Measurements from ENCODE around the gene IQGAP2. TPM values are rescaled to one million over a fixed set of nuclear protein-coding genes. Genes with fewer than 3 reads are reported as not detected.

Gene IQGAP2
- total RNA-seq, 3 donors from 2014 or later (not counting 1 experiment from before 2014, with no cell fraction given), result 172 to 218 (median 207) TPM

GRCh38 chr5:76524868-76525267 lies 121.8 kb downstream of the IQGAP2 start:
- Mint-ChIP-seq H3K36me3 (no peaks in the 10 kb centered on the region), H3K4me1 (peaks cover 80 to 81% of the 10 kb centered on the region in 2 donors), H3K4me3 (peak overlapping the region; percentile 32), H3K27ac (peak overlapping the region; percentile 92 to 95), H3K9me3 (no peaks in the 10 kb centered on the region), H3K27me3 (ENCODE audit: low read depth in 2 of 2) (no peaks in the 10 kb centered on the region)
- DNase-seq (no peak), ATAC-seq (no peak)
- no peak for TF ChIP-seq CTCF (IDR thresholded peaks at IDR 0.05)
- Histone ChIP-seq H3K36me3 (ENCODE audit: control insufficient read depth, insufficient read depth, low read length) (no peaks in the 10 kb centered on the region), H3K9me3 (ENCODE audit: control insufficient read depth, insufficient read depth, low read length) (no peaks in the 10 kb centered on the region), H3K27me3 (ENCODE audit: control insufficient read depth, insufficient read depth, low read length) (no peaks in the 10 kb centered on the region), H3K27ac (ENCODE audit: low read length) (no peak overlapping the region), H3K4me3 (ENCODE audit: low read length) (no peak overlapping the region), H3K4me1 (ENCODE audit: control insufficient read depth, insufficient read depth, low read length) (peaks cover 30% of the 10 kb centered on the region)
- 97% methylated on average over 2 of the region's 2 CpGs for WGBS (ENCODE audit: insufficient coverage)
- intact Hi-C loops (cut with micrococcal nuclease), result loop anchor here (5.0 kb wide), 1 partner anchor 53 kb away; no protein-coding TSS in a partner anchor

- no peaks in the 10 kb centered on the region for H3K9me3 ChIP-seq (ENCODE audit: control insufficient read depth, insufficient read depth, low read length)
- no peak overlapping the region for H3K4me3 ChIP-seq (ENCODE audit: low read length)
- H3K36me3 ChIP-seq (ENCODE audit: control insufficient read depth, insufficient read depth, low read length), result no peaks in the 10 kb centered on the region
- H3K27me3 Mint-ChIP-seq (ENCODE audit: low read depth in 2 of 2), result no peaks in the 10 kb centered on the region
- H3K4me3 Mint-ChIP-seq, result no peak overlapping the region
- ATAC-seq, result peak in 1 of 3 donors; percentile 18
- intact Hi-C loops (cut with micrococcal nuclease), result no loop called here
- no peak for DNase-seq
- WGBS (ENCODE audit: insufficient coverage), result 49% methylated on average over 2 of the region's 2 CpGs
- H3K27me3 ChIP-seq (ENCODE audit: control insufficient read depth, insufficient read depth, low read length), result no peaks in the 10 kb centered on the region
- no peak overlapping the region for H3K27ac ChIP-seq (ENCODE audit: low read length)
- H3K27ac Mint-ChIP-seq, result peak overlapping the region; percentile 92 to 95
- H3K4me1 Mint-ChIP-seq, result peaks cover 85 to 86% of the 10 kb centered on the region in 2 donors
- TF ChIP-seq CTCF (IDR thresholded peaks at IDR 0.05), result no peak
- H3K36me3 Mint-ChIP-seq, result no peaks in the 10 kb centered on the region
- H3K4me1 ChIP-seq (ENCODE audit: control insufficient read depth, insufficient read depth, low read length), result peaks cover 26% of the 10 kb centered on the region
- H3K9me3 Mint-ChIP-seq, result no peaks in the 10 kb centered on the region
Measured at GRCh38 chr5:76525956-76526355, 122.9 kb downstream of the IQGAP2 start.

- Histone ChIP-seq H3K4me1 (ENCODE audit: control insufficient read depth, insufficient read depth, low read length) (peaks cover 30% of the 10 kb centered on the region), H3K36me3 (ENCODE audit: control insufficient read depth, insufficient read depth, low read length) (no peaks in the 10 kb centered on the region), H3K9me3 (ENCODE audit: control insufficient read depth, insufficient read depth, low read length) (no peaks in the 10 kb centered on the region), H3K27me3 (ENCODE audit: control insufficient read depth, insufficient read depth, low read length) (no peaks in the 10 kb centered on the region), H3K4me3 (ENCODE audit: low read length) (no peak overlapping the region), H3K27ac (ENCODE audit: low read length) (no peak overlapping the region)
- 98% methylated on average over 2 of the region's 2 CpGs for WGBS (ENCODE audit: insufficient coverage)
- Mint-ChIP-seq H3K4me1 (peaks cover 86 to 87% of the 10 kb centered on the region in 2 donors), H3K27ac (peak overlapping the region; percentile 59 to 92), H3K27me3 (ENCODE audit: low read depth in 2 of 2) (no peaks in the 10 kb centered on the region), H3K36me3 (no peaks in the 10 kb centered on the region), H3K4me3 (peak overlapping the region; percentile 14), H3K9me3 (no peaks in the 10 kb centered on the region)
- ATAC-seq (no peak), DNase-seq (no peak)
- no peak for TF ChIP-seq CTCF (IDR thresholded peaks at IDR 0.05)
- intact Hi-C loops (cut with micrococcal nuclease), result no loop called here
Measured at GRCh38 chr5:76526950-76527583, 124.0 kb downstream of the IQGAP2 start.
